Upper lobe of left lung (tissue), 4 donors: ENCODE data around the gene COPRS.

Experiments used
- CTCF ChIP-seq, 6 experiments: fragments of 450-650 bp in 4 of 6; fragments of 200-600 bp in 2 of 6; sonication (generic) in 2 of 6; IDR thresholded peaks; one replicate each; pipeline ENCODE4 v1.5.1; 2016 to 2019; ENCODE audit warnings: antibody characterized with exemption in 6 of 6
- EP300 ChIP-seq, 4 donors: sonication (generic); formaldehyde crosslinking; IDR thresholded peaks; one replicate each; pipeline ENCODE4 v1.5.1; 2017; ENCODE audit warnings: antibody characterized with exemption in 4 of 4, control low read depth in 2 of 4
- POLR2A ChIP-seq, 4 donors: fragments of 450-650 bp; IDR thresholded peaks; one replicate each; pipeline ENCODE4 v1.5.1; 2016 to 2017; ENCODE audit warnings: antibody characterized with exemption in 4 of 4, mild to moderate bottlenecking in 2 of 4
- POLR2AphosphoS5 ChIP-seq, 2 donors: sonication (generic); formaldehyde crosslinking; IDR thresholded peaks; one replicate each; pipeline ENCODE4 v1.5.1; 2017; ENCODE audit warnings: antibody characterized with exemption in 2 of 2

DNA sequence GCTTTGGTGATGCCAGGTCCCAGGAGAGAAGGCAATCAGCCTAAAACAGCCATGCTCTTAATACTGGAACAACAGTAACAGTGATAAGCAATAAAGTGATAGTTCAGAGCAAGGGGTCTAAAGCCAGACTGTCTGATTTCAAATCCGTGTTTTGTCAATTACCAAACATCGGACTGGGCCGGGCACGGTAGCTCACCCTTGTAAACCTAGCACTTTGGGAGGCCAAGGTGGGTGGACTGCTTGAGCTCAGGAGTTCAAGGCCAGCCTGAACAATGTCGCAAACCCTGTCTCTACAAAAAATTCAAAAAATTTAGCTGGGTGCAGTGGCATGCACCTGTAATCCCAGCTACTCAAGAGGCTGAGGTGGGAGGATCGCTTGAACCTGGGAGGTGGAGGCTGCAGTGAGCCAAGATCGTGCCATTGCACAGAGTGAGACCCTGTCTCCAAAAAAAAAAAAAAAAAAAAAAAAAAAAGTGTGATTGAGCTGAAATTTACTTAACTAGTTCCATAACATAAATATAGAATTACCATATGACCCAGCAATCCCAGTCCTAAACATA, 5.1 kb downstream of the COPRS start:
- no peak for TF ChIP-seq POLR2A (IDR thresholded peaks at IDR 0.05)
- TF ChIP-seq CTCF (IDR thresholded peaks at IDR 0.05), result no peak
- no peak for TF ChIP-seq POLR2AphosphoS5 (IDR thresholded peaks at IDR 0.05)
- no peak for TF ChIP-seq EP300 (IDR thresholded peaks at IDR 0.05)
